Pancreas (tissue), 10 donors: Measurements from ENCODE around the gene CDYL2. TPM values are rescaled to one million over a fixed set of nuclear protein-coding genes. Genes with fewer than 3 reads are reported as not detected.

ENCODE experiments used
- ATAC-seq, 4 donors: fragments of 200-7000 bp; cut with Tn5 transposase; one replicate each; pipeline versions ENCODE4 v1.8.0 to v1.9.1; 2020; ENCODE audit warnings: mild to moderate bottlenecking in 4 of 4, moderate library complexity in 4 of 4
- DNase-seq, 6 donors: peaks; one replicate each; pipeline ENCODE4 v3.0.0-alpha.2; 2020
- FAIRE-seq: peaks from 2 replicates; lab custom pipeline; 2012; peaks lifted over from hg19 to GRCh38; lab: Jason Lieb, UNC
- H3K27ac ChIP-seq, 4 donors: fragments of 200-600 bp; sonication (generic); 1 replicate in 3 of 4; 2 replicates in 1 of 4; pipeline versions ENCODE4 v1.5.0 to v1.8.0; 2020
- H3K27me3 ChIP-seq, 4 donors: fragments of 200-600 bp; one replicate each; pipeline ENCODE4 v1.8.0; 2021
- H3K36me3 ChIP-seq, 3 donors: fragments of 200-600 bp; sonication (generic) in 1 of 3; one replicate each; pipeline versions ENCODE4 v1.5.0 to v1.8.0; 2020 to 2021
- H3K4me1 ChIP-seq, 3 donors: fragments of 200-600 bp; one replicate each; pipeline ENCODE4 v1.8.0; 2021
- H3K4me3 ChIP-seq, 4 donors: fragments of 200-600 bp; sonication (generic) in 2 of 4; one replicate each; pipeline versions ENCODE4 v1.5.0 to v1.8.0; 2020 to 2021
- H3K9me3 ChIP-seq, 4 donors: fragments of 200-600 bp; one replicate each; pipeline ENCODE4 v1.8.0; 2021
- CTCF ChIP-seq, 4 donors: fragments of 200-600 bp; sonication (generic) in 3 of 4; IDR thresholded peaks; one replicate each; pipeline versions ENCODE4 v1.5.0 to v1.8.0; 2021; ENCODE audit warnings: antibody characterized with exemption in 4 of 4
- WGBS, 2 donors: extraction: QIAGEN DNeasy Blood & Tissue Kit; methylation state at CpG; one replicate each; pipeline ENCODE4 v1.1.7; 2013; 5-methylcytosine and 5-hydroxymethylcytosine counted together
- intact Hi-C, 3 donors: fragments of 100-400 bp; cut with DNase I; formaldehyde crosslinking; loops; one replicate each; pipeline versions ENCODE4 v1.11.1 to v1.14.2; 2022
- polyA plus RNA-seq, 2 donors: library from polyadenylated mRNA; stranded (reverse); fragments of 200-250 nt; gene quantifications; one replicate each; pipeline ENCODE4 v1.2.3, GENCODE V29; 2013
- total RNA-seq, 6 donors: library from RNA; stranded (reverse); fragmentation: NEBNext Ultra II Directional in 4 of 6; extraction: Animal tissue kit (Norgen Biotek cat#: 25700) in 4 of 6; gene quantifications; one replicate each; pipeline versions ENCODE4 v1.2.1 to v1.2.4, GENCODE V29; 2021 to 2023
- donor health status: healthy with polysubstance abuse.
- donor health status: DM: no; HTN: no; CAD: no; lungs with moderate emphysema.
- donor health status: DM: no; HTN: no; CAD: no.
- donor health status: control.
- donor health status: control.
- donor health status: Bipolar disorder and iron deficiency.
- donor health status: DM: yes; HTN: yes; CAD: no.
- donor health status: DM: no; HTN: no; CAD: no.
- donor health status: DM: no; HTN: no; CAD: no.
- donor health status: DM: yes; HTN: yes; CAD: no.

Gene CDYL2
- total and polyA plus RNA-seq, 8 donors, result 0.61 to 7.1 (median 3.1) TPM

DNA sequence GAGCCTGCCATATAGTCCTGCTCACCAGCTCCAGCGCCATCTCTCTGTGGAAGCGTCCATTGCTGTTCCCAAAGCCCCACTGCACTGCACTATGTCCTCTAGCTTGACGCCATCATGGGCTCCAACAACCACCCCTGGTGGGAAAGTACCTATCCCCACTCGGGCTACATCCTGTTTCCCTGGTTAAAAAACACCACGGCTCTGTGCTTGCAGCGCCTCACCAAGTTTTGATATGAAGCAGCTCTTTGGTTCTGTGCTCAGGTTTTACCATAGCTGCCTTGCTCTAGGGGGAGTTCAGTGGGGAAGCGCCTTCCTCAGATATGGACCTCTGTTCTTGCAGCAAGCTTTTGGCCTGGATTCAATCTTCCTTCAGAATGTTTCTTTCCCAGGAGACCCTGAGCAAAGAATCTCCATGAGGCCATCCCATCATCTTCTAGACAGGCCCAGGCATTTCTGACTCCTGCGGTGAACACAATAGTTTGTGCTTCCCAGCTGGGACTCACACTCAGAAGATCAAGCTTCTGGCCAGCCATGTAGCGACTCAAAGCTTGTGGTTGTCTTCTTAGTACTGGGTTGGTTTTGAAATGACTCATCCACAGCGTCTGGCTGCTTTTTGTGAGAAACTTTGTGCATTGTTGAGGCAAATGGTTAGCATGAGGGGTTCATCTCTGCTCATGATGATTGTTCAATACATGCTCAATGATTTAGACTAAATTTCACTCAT lies 224.1 kb downstream of the CDYL2 start:
- Histone ChIP-seq H3K27ac (no peak overlapping the region), H3K9me3 (no peaks in the 10 kb centered on the region), H3K36me3 (no peaks in the 10 kb centered on the region), H3K4me3 (no peak overlapping the region), H3K4me1 (peaks cover 0 to 5% (median 2%) of the 10 kb centered on the region in 3 donors), H3K27me3 (no peaks in the 10 kb centered on the region)
- WGBS, 2 donors, result 84 to 85% methylated on average over 10 of the region's 10 CpGs
- intact Hi-C loops, result no loop called here
- DNase-seq (no peak), ATAC-seq (no peak), FAIRE-seq (no peak)
- no peak for TF ChIP-seq CTCF (IDR thresholded peaks at IDR 0.05)

GRCh38 chr16:80577485-80578280 lies 226.7 kb downstream of the CDYL2 start:
- Histone ChIP-seq H3K27me3 (no peaks in the 10 kb centered on the region), H3K36me3 (no peaks in the 10 kb centered on the region), H3K4me1 (peaks cover 0 to 5% (median 2%) of the 10 kb centered on the region in 3 donors), H3K27ac (no peak overlapping the region), H3K4me3 (no peak overlapping the region), H3K9me3 (no peaks in the 10 kb centered on the region)
- intact Hi-C loops, result no loop called here
- TF ChIP-seq CTCF (IDR thresholded peaks at IDR 0.05), result no peak
- peak; percentile 71 to 95 (median 82) for ATAC-seq
- WGBS, 2 donors, result 23 to 28% methylated on average over 11 of the region's 11 CpGs
- peak in 5 of 6 donors; percentile 39 to 60 (median 55) for DNase-seq
- FAIRE-seq, result no peak

- ATAC-seq (no peak), FAIRE-seq (no peak), DNase-seq (no peak)
- Histone ChIP-seq H3K9me3 (no peaks in the 10 kb centered on the region), H3K27me3 (no peaks in the 10 kb centered on the region), H3K4me1 (peaks cover 0 to 5% (median 2%) of the 10 kb centered on the region in 3 donors), H3K36me3 (no peaks in the 10 kb centered on the region), H3K27ac (no peak overlapping the region), H3K4me3 (no peak overlapping the region)
- 82 to 87% methylated on average over 1 of the region's 1 CpG for whole genome bisulfite sequencing, 2 donors
- intact Hi-C loops, result no loop called here
- TF ChIP-seq CTCF (IDR thresholded peaks at IDR 0.05), result no peak
Measured at GRCh38 chr16:80576343-80576912, 228.0 kb downstream of the CDYL2 start.

GRCh38 chr16:80573700-80574120 lies 230.7 kb downstream of the CDYL2 start:
- no peak for TF ChIP-seq CTCF (IDR thresholded peaks at IDR 0.05)

More at GRCh38 chr16:80573700-80574120, 230.7 kb downstream of the CDYL2 start:
- 76 to 90% methylated on average over 6 of the region's 6 CpGs for WGBS, 2 donors
- DNase-seq (no peak), FAIRE-seq (no peak), ATAC-seq (no peak)
- H3K9me3 ChIP-seq, result no peaks in the 10 kb centered on the region
- H3K36me3 ChIP-seq, result no peaks in the 10 kb centered on the region
- intact Hi-C loops, result no loop called here
- peaks cover 0 to 5% (median 2%) of the 10 kb centered on the region in 3 donors for H3K4me1 ChIP-seq
- no peak overlapping the region for H3K4me3 ChIP-seq
- no peak overlapping the region for H3K27ac ChIP-seq
- H3K27me3 ChIP-seq, result no peaks in the 10 kb centered on the region
